T follicular helper cell (primary cell): Measurements from ENCODE around the gene DLG4.
"Not testable (repeated sequence)": the region's sequence is repeated elsewhere in the genome, so short reads cannot be mapped to it uniquely, and the experiment has no call there.

Experiments used
- DNase-seq: peaks from one replicate; pipeline ENCODE4 v3.0.0-alpha.2; 2020; ENCODE audit warnings: low read depth

The DLG4 gene

DNA sequence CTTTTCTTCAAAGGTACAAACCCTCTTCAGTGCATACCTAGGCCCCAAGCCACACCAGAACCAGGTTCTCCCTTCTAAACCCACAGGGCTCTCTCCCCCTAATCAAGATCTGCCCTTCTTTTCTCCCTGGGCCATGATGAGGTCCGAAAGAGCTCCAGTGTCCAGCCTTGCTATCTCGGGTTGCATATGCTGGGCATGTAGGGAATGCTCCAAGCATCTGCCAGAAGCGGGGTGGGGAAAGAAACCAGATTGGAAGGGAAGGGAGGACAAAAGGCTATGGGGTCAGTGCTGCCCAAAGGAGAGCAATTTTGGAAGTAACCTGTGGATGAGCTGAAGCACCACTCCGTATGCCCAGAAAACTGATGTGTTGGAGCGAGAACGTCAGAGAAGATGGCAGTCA lies 29.6 kb upstream of the DLG4 start:
- DNase-seq: no peak

DNA sequence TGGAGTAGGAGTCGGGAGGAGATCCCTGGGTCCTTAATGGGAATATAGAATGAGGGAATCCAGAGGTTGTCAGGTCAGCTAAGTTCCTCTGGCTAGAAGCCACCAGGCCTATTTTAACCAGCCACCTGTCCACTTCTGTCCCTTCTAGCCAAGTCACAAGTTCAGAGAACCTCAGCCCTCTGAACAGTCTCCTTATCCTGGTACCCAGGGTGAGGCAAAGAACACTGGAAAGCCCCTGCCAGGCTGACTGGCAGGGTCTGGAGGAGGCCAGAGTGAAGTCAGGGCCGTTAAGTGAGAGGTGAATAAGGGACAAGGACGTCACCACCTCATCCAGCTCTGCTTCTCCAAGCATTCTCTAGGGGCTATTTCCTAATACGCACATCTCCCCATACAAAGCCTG lies 29.2 kb upstream of the DLG4 start:
- DNase-seq: no peak

DNA sequence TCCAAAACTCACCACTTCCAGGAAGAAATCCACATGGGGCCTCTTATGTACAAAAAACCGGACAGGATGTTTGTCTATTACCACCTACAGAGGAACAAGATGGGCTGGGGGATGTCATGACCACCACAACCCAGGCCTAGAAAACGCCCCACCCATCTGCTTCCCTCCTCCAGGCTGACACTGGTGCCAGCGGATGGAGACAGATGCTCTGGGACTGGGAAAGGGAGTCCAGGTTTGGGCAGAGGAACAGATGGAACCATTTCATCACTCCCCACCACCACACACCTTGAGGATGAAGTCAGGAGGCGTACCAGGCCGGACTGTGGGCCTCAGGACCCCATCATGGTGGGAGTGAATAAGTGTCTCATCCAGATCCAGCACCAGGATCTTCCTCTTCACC lies 27.1 kb upstream of the DLG4 start:
- no peak for DNase-seq

DNA sequence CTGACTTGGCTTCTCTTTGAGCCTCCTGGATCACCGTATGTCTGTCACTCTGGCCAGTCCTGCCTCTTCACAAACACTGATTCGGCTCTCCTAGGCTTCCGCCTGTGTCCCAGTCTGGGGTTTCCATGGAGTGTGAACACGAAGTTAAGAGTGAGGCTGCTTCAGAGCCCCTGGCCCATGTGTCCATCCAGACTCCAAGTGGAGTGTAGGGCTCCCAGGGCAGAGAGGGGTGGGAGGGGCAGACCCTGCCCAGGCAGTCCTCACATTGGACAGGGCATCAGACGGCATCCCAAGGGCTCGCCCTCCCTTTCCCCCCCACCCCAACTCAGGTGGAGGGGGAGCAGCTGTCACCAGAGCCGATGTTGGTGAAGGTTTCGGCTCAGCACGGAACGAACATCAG lies 24.2 kb upstream of the DLG4 start:
- not testable (repeated sequence) for DNase-seq

DNA sequence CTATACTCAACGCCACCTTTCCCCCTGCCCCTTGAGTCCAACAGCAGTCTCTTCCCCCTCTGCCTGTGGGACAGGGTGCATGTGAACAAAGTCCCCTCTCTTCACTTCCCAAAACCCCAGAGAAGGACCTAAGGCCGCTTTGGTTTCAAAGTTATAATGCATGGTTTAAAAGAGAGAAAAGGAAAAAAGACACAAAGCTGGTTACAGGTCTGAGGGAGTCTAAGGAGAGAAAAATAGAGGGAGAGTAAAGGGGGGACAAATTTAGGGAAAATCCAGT lies 23.8 kb upstream of the DLG4 start:
- no peak for DNase-seq

DNA sequence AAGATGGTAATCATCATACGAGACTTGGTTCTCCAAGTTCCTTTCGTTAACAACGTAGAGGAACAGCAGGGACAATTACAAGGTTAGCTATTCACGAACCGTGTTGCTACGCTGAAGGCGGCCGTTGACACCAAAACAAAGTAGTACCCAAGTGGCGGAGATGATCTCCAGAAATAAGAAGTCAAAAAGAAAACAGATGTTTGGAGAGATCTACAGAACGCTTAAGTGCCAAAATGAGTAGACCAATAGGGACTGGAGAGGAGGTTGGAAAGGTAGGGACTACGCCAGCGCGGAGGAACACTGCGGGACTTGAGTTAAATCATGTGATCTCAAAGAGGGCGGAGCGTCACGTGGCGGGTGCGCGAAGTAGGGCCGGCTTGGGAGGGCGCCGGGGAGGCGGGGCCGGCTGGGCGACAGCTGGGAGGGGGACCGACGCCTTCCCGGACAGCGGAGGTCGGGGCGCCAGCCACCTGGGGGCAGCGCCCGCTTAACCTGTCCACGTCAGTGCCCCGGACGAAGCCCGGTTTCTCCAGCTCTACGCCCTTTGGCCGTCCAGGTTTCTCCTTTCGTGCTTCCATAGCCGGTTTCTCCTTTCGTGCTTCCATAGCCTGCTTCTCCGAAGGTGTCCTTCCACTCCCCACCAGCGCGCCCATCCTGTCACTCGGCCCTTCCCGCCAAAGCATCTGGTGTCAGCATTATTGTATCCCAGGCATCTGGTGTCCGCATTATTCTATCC lies 23.2 kb upstream of the DLG4 start:
- DNase-seq: peak; percentile 91

DNA sequence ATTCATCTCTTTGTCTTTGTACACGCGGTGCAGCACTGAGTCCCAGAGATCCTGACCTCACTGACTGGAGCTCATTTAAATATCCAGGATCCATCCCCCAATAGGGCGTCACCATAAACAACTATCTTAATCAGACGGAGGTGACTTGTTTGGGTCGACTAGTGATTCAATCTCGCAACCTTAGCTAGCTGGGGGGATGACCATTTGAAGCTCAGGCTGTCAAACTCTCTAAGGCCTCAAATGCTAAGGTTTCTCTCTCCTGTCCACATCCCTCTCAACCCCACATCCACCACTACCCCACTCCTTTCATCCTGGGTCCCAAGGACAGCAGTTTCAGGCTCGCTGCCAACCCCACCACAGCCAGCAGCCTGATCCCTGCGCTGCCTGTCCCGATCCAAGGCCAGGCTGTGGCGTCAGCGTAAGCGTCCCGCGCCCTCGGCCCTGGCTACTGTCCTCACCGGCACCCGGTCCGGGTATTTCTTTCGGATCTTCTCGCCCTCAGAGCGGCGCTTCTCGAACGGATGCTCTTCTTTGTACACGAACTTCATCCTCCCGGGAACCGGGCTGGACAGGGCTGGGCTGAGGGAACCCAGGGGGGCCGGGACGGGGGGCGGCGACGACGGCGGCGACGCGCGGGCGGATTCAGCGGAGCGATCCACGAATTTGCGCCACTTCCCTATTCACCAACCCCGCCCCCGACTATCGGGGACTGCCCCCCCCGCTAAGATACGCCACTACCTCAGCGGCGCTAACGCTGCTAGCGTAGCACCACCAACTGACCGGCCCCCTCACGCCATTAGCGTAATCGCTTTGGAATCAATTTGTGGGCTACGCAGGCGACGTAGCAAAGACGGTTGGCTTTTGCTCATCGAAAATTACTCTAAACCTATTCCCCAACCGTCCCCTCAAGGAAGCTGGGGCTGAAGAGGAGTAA lies 22.4 kb upstream of the DLG4 start, which contains the start of gene GABARAP:
Gene GABARAP (minus strand): TSS at position 667 of the 934 bp plus-strand sequence. CDS start 119 bp downstream, at position 548.
- DNase-seq: peak; percentile 89

DNA sequence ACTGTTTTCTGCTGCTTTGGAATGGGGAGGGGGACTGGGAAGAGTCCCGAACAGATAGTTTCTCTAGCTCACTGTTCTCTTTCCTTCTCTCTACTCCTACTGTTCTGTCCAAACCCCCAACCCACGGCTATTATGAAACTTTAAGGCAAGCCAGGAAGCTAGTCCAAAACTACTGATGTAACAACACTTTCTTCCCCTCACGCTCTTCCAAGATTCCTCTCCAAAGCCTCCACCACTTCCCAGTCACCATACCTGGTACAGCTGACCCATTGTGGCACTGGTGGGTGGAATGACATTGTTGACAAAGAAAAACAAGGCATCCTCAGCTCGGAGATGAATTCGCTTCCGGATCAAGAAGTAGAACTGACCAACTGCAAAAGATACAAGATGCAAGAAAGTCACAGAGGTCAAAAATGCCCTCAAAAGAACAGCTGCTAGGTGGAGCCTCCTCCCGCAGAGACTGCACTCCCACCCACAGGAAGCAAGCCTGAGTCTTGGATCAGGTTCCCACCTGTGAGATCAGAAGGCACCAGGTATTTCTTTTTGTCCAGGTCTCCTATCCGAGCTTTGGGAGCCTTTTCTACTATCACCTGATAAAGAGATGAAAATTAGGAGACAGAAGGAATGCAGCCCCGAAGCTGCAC lies 21.6 kb upstream of the DLG4 start:
- no peak for DNase-seq

DNA sequence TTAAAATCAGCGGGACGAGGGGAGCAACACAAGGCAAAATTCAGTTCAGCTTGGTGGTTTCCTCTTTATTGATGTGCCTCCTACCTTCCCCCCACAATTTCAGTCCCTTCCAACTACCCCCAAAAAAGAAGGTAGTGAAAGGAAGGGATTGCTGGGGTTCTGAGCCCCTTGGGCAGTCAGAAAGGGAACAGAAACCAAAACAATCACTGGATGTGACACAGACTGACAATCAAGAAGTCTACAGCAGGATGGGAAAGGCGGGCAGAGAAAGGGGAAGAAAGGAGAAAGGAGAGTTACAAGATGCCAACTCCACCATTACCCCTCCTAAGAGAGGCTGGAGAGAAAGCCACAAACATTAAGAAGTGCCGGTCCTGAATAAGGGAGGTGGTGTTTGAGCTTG lies 20.7 kb upstream of the DLG4 start:
- no peak for DNase-seq

DNA sequence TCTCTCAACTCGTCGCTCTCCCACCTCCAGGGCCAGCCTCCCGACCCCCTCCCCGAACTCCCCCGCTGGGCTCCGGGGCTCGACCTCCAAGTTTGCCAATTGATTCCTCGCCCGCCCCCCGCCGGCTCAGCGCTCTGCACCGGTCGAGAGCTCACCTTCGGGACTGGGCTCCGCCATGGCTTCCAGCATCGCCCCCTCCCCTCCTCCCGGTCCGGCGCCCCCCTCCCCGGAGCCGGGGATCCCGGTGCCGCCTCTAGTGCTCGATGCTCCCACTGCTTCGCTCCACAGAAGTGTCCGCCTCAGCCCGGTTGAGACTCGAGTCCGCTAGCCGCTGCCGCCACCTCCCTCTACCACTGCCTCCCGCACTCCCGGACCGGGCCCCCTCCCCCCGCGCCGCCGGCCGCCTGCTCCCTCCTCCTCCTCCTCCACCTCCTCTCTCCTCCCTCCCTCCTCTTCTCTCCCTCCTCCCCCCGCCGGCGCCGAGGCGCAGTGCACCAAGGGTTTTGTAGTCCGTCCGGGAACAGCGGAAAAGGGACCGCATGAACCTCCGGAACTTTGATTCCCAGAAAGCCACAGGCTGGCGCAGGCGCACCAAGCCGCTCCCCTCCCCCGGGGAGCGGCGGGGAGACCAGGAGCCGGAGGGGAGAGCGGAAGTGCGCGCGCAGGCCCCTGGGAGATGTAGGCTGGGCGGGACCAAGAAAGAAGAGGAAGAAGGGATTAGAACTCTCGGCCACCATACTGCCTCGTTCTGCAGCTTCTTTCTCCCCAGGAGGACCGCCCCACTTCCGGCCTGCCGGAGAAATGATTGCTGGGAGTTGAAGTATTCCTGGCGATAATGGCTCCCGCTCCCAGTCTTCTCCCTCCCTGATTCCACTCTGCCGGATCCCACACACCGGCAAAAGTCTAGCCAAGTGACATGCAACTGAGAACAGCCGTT lies 19.7 kb upstream of the DLG4 start, which contains the start of gene PHF23:
Gene PHF23 (minus strand): TSS at position 367 of the 937 bp plus-strand sequence. CDS start 178 bp downstream, at position 189.
- peak; percentile 93 for DNase-seq

DNA sequence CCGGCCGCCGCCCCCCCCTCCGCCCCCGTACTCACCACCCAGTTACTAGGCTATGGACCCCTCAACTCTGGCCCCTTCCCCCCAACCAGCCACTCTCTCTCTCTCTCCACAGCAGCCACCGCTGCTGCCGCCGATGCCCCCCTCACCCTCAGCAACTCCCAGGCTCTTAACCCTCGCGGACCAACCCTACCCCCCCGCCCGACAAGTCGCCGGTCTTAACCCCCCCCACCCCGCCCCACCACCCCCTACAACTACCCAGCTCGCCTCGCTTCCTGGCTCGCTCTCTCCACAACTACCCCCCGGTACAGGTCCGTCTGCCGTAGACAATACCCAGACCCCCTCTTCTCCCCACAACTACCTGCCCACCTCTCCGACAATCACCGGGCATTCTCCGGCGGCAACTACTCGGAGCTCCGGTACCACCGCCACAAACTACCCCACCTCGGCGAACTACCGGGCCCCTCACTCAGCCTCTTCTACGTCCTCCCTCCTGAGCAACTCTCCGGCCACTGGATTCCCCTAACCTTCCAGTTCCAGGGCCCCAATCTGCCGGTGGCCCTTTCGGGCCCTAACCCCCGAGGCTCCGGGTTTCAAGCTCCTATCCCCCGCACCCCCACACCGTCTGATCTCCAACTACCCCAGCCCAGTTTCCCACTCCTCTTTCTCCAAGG lies 18.9 kb upstream of the DLG4 start:
- DNase-seq: no peak

DNA sequence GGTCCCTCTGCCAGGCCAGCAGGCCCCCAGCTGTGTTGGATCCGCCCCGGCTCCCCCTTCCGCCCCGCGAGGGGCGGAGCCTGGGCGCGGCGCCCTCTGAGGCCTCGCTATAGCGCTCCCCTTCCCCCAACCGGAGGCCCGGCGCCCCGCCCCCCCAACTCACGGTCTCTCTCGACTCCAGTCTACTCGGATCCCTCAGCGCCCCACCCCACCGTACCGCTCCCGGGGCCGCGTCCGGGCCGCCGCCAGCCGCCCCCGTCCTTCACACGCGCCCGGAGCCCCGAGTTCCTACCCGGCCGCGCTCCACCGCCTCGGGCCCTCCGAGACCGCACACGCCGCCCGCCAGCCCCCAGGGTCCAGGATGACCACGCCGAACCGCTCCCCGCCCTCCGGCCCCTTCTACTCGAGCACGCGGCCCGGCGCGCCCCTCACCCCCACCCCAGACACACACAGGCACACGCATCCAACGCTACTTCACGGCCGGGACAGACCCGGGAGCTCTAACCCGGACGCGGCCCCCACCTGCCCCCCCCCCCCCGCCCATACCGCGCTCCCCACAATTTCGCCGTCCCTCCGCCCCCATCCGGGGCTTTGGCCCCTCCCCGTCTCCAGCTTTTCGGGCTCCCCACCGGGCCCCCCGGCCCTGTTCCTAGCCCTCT lies 18.3 kb upstream of the DLG4 start:
- DNase-seq: peak; percentile 66

DNA sequence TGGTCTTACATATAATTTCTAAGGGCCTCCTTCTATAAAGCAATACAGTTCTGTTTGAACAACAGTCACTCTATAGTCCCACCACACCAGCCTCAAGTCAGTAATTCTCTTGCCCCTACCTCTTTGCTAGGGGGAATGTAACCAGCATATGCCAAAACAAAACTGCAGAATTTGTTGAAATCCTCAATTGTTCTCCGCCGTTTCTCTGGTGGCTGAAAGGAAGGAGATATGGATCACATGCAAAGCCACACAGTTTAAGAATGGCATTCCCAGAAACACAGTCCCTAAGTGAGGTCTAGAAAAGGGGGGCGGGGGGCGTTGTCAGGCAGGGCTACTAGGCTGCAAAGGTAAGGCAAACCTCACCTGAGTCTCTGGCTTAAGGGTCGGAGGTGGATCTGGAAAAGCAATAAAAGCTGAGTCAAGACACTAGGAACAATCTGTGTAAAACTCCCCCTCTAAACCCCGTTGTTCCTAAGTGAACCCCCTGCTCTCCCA lies 17.7 kb upstream of the DLG4 start:
- no peak for DNase-seq

DNA sequence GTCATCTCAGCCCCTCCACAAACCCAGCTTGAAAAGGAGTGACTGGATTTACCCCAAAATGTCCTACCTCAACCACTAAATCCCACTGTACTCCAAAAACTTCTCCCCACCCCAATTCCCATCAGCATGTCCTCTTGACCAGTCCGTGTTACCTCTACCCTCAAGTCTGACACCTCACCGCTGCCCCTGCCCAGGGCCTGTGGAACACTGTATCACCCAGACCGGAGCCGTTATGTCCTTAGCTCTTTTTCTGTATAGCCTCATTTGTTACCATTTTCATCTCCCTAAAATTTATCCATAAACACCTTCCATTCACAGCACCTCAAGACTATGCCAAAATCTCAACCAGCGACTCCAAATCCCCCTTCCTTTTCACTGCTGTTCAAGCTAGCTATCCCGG lies 17.2 kb upstream of the DLG4 start:
- DNase-seq: no peak

DNA sequence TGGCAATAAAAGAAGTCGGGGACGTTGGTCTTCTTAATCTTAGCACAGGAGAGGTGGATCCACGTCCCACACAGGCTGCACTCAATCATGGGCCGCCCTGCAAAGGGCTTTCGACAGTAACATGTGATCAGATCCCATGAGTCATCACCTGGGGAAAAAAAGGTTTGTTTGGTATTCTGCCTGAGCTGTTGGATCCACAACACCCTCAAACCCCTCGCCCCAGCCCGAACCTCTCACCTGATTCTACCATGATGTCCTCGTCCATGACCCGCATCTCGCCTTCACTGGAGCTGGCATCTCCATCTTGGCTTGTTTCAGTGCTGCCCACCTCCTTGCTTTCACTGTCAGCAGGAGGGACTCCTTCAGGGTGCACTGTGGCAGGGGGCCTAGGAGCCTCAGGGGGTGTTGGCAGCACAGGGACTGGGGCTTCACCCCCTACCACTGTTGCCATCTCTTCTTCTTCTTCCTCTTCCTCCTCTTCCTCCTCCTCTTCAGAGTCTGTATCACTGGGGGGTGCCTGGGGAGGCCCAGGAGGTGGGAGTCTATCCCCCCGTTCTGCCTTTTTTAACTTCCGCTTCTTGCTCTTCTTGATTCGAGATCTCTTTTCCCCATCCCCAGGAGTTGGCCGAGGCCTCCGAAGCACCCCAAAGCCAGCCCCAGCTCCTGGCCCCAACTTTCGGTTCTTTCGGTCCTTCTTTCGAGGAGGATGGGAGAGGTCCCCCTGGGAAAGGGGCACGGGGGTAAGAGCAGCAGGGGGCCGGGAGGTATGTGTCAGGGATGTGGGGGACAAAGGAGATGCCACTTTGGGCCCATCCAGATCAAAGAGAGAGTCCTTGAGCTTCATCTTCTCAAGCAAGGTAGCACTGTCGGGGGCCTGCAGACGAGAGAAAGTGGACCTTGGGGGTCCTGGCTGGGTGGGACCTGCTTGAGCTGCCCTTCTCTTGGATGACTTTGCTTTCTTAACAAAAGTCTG lies 16.3 kb upstream of the DLG4 start:
- no peak for DNase-seq

DNA sequence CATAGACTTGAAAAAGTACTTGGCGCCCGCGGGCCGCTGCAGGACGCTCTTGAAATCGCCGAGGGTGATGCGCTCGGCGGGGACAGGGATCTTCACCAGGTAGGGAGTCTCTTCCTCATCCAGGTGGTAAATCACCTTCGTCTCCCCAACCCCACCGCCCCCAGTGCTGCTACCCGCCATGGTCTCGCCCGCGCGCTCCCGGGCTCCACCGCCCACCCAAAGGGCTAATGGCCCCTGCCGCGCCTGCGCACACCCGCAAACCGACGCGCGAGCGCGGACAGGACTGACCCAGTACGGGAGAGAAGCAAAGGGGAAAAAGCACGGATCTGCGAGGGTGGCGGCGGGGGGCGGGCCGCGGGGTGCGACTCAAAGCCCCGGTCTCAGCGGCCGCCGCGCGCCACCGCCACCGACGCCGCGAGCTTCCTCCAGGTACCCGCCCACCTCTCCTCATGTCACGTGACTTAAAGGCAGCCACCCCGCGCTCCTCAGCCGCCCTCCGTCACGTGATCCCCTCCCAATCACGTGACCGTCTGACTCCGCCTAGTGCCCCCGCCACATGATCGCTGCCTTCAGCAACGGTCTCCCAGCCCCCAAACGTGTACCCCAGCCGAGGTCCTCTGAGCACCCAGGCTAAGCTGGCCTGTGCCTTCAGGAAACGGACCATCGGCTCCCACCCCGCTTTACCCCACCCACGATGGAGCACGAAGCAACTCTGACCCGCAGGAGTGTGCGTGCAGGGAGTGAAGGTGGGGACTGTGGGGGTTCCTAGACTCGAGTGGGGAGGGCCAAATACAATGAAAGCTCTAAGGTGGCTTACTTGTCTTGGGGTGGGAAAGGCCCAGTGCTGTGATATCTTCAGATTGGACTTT lies 14.7 kb upstream of the DLG4 start, which contains the start of gene DVL2:
Gene DVL2 (minus strand): TSS at position 435 of the 869 bp plus-strand sequence. CDS start 255 bp downstream, at position 180.
- DNase-seq: peak; percentile 93

DNA sequence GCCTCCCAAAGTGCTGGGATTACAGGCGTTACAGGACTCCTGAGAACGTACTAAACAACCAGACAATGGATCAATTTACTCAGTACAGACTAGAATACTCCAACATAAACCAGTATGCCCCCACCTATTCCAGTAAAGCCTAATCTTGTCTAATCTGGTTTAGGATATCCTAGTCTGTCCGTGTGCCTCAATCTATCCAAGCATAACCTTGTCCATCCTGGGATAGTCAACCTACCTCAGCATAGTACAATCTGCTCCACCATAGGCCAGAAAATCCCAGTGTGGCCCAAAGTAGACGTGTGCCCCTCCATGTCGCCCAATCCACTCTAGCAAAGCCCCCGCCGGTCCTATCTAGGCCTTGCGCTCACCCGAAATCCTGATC lies 14.1 kb upstream of the DLG4 start:
- no peak for DNase-seq

DNA sequence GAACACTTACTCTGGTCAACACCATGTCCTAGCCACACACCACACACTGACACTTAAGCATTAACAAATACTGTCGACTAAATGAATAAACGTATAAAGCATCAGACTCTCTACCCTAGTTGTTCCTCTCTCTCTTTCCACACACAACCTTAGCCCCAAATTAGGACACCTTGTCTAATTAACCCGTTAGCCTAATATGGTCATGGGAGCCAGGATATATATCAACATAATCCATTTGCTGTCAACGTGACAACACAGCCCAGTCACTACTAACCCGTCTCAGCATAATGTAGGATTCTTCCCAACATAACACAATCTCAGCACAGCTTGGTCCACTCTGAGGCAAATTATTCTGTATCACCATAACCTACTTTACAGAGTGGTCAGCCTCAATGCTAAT lies 12.5 kb upstream of the DLG4 start:
- no peak for DNase-seq
